ENCODE results near the gene SLC9A1.

The SLC9A1 gene

GRCh38 chr1:27161594-27161993 lies 6.7 kb upstream of the SLC9A1 start:
- H3K27ac ChIP-seq: no peak overlapping the region
- no peak for DNase-seq (ENCODE audit: low spot score)
- no peak overlapping the region for H3K4me3 ChIP-seq
- TF ChIP-seq, protein P1, sequence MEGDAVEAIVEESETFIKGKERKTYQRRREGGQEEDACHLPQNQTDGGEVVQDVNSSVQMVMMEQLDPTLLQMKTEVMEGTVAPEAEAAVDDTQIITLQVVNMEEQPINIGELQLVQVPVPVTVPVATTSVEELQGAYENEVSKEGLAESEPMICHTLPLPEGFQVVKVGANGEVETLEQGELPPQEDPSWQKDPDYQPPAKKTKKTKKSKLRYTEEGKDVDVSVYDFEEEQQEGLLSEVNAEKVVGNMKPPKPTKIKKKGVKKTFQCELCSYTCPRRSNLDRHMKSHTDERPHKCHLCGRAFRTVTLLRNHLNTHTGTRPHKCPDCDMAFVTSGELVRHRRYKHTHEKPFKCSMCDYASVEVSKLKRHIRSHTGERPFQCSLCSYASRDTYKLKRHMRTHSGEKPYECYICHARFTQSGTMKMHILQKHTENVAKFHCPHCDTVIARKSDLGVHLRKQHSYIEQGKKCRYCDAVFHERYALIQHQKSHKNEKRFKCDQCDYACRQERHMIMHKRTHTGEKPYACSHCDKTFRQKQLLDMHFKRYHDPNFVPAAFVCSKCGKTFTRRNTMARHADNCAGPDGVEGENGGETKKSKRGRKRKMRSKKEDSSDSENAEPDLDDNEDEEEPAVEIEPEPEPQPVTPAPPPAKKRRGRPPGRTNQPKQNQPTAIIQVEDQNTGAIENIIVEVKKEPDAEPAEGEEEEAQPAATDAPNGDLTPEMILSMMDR (IDR thresholded peaks at IDR 0.05): no peak

GRCh38 chr1:27157194-27157593 lies 2.3 kb upstream of the SLC9A1 start:
- no peak for DNase-seq (ENCODE audit: low spot score)
- Histone ChIP-seq H3K4me3 (no peak overlapping the region), H3K27ac (no peak overlapping the region)
- TF ChIP-seq, protein P1 (IDR thresholded peaks at IDR 0.05): no peak

GRCh38 chr1:27154469-27154990 lies 395 bp downstream of the SLC9A1 start:
- no peak for DNase-seq (ENCODE audit: low spot score)
- peak overlapping the region; percentile 80 for H3K4me3 ChIP-seq
- peak overlapping the region; percentile 85 to 92 for H3K27ac ChIP-seq
- TF ChIP-seq, protein P1 (IDR thresholded peaks at IDR 0.05): no peak

- Histone ChIP-seq H3K27ac (peak overlapping the region; percentile 85 to 92), H3K4me3 (peak overlapping the region; percentile 80)
- DNase-seq (ENCODE audit: low spot score): no peak
- TF ChIP-seq, protein P1 (IDR thresholded peaks at IDR 0.05): no peak
These were observed 982 bp downstream of the SLC9A1 start for GRCh38 chr1:27153927-27154358.

GRCh38 chr1:27153549-27153886 lies 1.4 kb downstream of the SLC9A1 start:
- DNase-seq (ENCODE audit: low spot score): no peak
- H3K27ac ChIP-seq: peak overlapping the region; percentile 85 to 92
- TF ChIP-seq, protein P1 (IDR thresholded peaks at IDR 0.05): no peak
- peak overlapping the region; percentile 80 for H3K4me3 ChIP-seq

GRCh38 chr1:27152829-27153548 lies 1.9 kb downstream of the SLC9A1 start:
- H3K27ac ChIP-seq: peak overlapping the region; percentile 85 to 92
- DNase-seq (ENCODE audit: low spot score): no peak
- H3K4me3 ChIP-seq: peak overlapping the region; percentile 80
- TF ChIP-seq, protein P1 (IDR thresholded peaks at IDR 0.05): no peak
